ENCODE measurements around the gene PRDX6. TPM values are rescaled to one million over a fixed set of nuclear protein-coding genes. Genes with fewer than 3 reads are reported as not detected.

The PRDX6 gene
- total RNA-seq, 1 experiment from 2014 or later, result 533 TPM

GRCh38 chr1:173529106-173529505 lies 52.0 kb downstream of the PRDX6 start:
- H3K9me3 ChIP-seq (ENCODE audit: control insufficient read depth, low read depth, low read length), result no peaks in the 10 kb centered on the region
- no peak overlapping the region for H4K8ac ChIP-seq (replicated peaks; ENCODE audit: insufficient read length, low read depth, low read length)
- H3K79me2 ChIP-seq (ENCODE audit: insufficient read depth, low read length), result no peaks in the 10 kb centered on the region
- Mint-ChIP-seq H3K4me3 (no peak overlapping the region), H3K27me3 (ENCODE audit: low read depth) (no peaks in the 10 kb centered on the region), H3K9me3 (no peaks in the 10 kb centered on the region), H3K36me3 (ENCODE audit: insufficient read depth in 1 of 3, low read depth in 3 of 3) (no peaks in the 10 kb centered on the region), H3K27ac (peak overlapping the region in 1 of 3 experiments; percentile 30; a peak in 2 of 7 replicates), H3K4me1 (peaks cover 24 to 31% of the 10 kb centered on the region in 2 experiments)
- no peak for TF ChIP-seq CTCF (conservative IDR thresholded peaks at IDR 0.05)
- H3K4me1 ChIP-seq (ENCODE audit: insufficient read depth, low read length), result peaks cover 6% of the 10 kb centered on the region; the same call in 1 of the 2 replicates
- no peak overlapping the region for H3T11ph ChIP-seq (ENCODE audit: low read length)
- DNase-seq, result no peak
- no peak overlapping the region for H3K9ac ChIP-seq (ENCODE audit: extremely low read depth, insufficient read length, low read length)
- H2BK20ac ChIP-seq (ENCODE audit: low read depth, low read length, poor library complexity, severe bottlenecking), result no peak overlapping the region
- no peak overlapping the region for H2BK5ac ChIP-seq (ENCODE audit: insufficient read length, low read length)
- no peak overlapping the region for H4K5ac ChIP-seq (ENCODE audit: insufficient read length, low read depth, low read length)
- H2BK15ac ChIP-seq (ENCODE audit: low read depth, low read length), result no peak overlapping the region
- H3K23ac ChIP-seq (ENCODE audit: insufficient read length, low read depth, low read length), result no peak overlapping the region
- H4K20me1 ChIP-seq (ENCODE audit: control insufficient read depth, insufficient read depth, insufficient read length), result no peaks in the 10 kb centered on the region
- no peak overlapping the region for H3K18ac ChIP-seq (ENCODE audit: insufficient read length, low read depth, low read length)
- H3K4ac ChIP-seq (ENCODE audit: low read depth, low read length), result no peak overlapping the region
- no peak overlapping the region for H3K27ac ChIP-seq (ENCODE audit: insufficient read length, low read depth, low read length)
- H2BK12ac ChIP-seq (ENCODE audit: insufficient read length, low read depth, low read length), result no peak overlapping the region
- no CpG with 5 or more reads among the region's 4 CpGs for WGBS (ENCODE audit: extremely low coverage, insufficient read length, low lambda C conversion rate)
- H3K14ac ChIP-seq (ENCODE audit: insufficient read depth, low read length), result no peak overlapping the region
- no peak overlapping the region for H3K4me2 ChIP-seq (ENCODE audit: insufficient read depth, insufficient read length, low read length)
- no peak overlapping the region for H4K91ac ChIP-seq (ENCODE audit: insufficient read length, low read depth, low read length)
- no peak overlapping the region for H2BK120ac ChIP-seq (ENCODE audit: low read depth, low read length, poor library complexity, severe bottlenecking)
- H3K79me1 ChIP-seq (ENCODE audit: insufficient read depth, low read depth, low read length, poor library complexity, severe bottlenecking), result no peaks in the 10 kb centered on the region
- no peak overlapping the region for H2AFZ ChIP-seq (ENCODE audit: low read length)
- no peaks in the 10 kb centered on the region for H3K27me3 ChIP-seq (ENCODE audit: insufficient read depth, low read length)
- H2AK5ac ChIP-seq (ENCODE audit: insufficient read length, low read length), result no peak overlapping the region
- H3K56ac ChIP-seq (ENCODE audit: insufficient read length, low read depth, low read length), result no peak overlapping the region
- no peaks in the 10 kb centered on the region for H3K23me2 ChIP-seq (ENCODE audit: insufficient read length, low read depth, low read length, poor library complexity, severe bottlenecking)
